ENCODE data around the gene RABGAP1L.
"Not testable (repeated sequence)": the region's sequence is repeated elsewhere in the genome, so short reads cannot be mapped to it uniquely, and the experiment has no call there.

Gene RABGAP1L

DNA sequence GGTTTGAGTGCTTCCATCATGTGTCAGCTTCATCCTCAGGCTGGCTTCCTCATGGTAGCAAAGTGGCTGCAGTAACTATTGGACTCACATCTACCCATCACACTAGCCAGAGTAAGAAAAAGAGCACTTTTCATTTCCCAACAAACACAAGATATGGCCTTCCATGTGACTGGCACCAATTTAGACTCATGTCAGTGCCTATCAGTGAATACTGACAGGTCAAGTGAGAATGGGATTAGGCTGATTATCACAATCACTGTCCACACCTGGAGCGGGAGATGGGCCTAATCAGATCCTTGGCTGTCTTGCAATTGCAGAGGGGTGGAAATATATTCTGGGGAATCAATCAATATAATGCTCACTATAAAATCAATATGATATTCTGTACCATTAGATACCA, 2.9 kb upstream of the RABGAP1L start:
- DNase-seq = no peak

DNA sequence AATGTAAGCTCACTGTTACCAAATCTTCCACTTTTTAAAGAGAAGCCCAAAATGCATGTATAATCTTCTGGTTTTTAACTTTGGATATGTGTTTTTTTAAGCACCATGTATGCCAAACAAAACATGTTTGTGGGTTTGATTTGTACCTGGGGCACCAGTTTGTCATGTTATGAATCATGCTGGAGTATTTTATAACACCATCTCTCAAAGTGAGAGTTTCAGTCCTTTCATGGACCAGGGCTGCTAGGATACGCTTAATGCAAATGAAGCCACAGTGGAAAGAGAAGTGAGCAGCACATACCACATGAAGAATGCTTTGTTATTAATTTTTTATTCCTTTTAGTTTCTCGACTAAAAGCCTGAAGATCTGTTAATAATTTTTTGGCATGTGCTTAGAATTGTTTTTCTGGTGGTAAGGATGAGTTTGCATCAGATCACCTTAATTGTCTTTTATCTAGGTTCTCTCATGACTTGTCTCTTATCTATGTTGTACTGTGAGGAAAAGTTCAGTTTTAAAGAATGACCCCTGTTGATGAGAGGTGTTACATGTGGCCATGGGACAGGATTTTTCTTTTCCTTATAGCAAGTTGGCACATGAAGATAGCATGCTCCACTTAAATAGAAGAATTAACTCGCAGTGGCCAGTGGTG, 2.0 kb upstream of the RABGAP1L start:
- peak; percentile 22 for DNase-seq

DNA sequence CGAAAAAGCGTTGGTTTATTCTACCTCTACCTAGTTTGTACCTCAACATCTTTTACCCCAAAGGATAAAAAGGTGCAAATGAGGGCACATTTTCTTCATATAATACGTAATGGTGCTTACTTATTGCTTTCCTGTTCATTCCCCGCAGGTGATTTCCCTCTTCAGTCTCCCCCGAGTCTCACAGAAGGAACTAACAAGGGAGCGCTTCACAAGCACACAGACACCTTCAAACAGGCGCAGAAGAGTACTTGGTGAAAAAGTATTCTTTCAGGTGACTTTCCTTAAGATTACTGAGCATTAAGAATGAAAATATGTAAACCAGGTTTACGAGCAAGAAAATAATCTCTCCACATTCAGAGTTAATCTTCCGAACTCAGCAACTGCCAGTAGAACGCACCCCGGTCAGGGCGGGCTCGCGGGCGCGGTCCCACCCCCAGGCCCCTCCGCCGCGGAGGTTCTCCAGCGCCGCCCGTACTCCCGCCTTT, 511 bp upstream of the RABGAP1L start:
- no peak for DNase-seq

DNA sequence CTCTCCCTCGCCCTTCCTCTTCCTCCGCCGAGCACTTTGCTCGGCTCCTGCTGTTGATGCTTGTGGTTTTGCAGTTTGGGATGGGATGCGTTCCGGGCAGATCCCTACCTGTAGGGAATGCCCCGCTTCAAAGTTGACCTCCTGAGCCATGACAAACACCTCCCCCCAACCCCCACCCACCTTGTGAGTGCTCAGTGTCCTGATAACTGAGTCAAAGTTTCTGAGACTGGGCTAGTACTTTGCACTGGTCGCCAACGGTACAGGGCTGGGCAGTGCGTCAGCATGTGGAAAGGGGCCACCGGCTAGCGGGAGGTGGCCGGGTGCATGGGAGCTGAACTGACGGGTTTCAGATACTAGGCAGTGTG, 771 bp downstream of the RABGAP1L start:
- DNase-seq = peak; percentile 78

DNA sequence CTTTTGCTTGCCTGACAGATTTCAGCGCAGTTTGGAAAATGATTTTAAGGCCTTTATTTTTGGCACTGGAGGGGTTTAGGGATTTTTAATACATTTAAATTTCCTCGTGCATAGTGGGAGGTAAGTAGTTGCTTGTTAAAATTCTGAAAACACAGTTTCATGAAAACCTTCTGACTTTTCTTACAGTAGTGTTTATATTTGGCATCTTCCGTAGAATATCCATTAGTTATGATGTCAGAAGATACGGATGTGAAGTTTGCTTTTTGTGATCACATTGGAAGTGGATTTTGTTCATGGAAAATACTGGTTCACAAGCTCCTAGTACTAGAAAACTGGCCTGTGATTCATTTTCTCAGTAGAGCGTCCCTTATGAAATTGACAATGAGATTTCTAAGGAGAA, 1.3 kb downstream of the RABGAP1L start:
- peak; percentile 9 for DNase-seq

DNA sequence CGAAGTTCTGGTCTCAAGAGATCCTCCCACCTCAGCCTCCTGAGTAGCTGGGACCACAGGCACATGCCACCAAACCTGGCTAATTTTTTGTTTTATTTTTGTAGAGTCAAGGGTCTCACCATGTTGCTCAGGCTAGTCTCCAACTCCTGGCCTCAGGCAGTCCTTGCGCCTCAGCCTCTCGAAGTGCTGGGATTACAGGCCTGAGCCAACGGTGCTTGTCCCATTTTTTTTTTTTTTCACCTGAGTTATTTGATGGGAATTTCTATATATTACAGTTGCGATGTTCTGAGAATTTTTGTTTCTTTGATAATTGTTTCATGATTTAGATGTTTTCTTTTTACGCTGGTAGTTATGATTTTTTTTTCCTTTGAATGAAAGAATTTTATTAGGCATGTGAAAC, 2.5 kb downstream of the RABGAP1L start:
- peak; percentile 45 for DNase-seq

DNA sequence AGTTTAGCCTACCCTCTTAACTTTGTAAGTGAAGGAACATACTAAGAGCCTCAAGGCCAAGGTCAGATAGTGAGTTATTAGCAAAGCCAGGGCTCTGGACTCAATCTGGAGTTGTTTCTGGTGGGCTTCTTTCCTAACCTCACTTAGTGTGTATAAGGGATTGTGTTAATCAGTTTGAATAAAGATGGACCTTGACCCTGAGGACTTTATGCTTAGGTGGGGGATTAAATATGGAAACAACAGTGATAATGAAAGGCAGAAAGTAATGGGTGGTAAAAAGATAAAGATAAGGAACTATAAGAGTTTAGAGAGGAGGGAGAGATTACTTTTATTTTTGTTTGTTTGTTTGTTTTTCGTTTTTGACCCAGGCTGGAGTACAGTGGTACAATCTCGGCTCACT, 5.5 kb downstream of the RABGAP1L start:
- no peak for DNase-seq

DNA sequence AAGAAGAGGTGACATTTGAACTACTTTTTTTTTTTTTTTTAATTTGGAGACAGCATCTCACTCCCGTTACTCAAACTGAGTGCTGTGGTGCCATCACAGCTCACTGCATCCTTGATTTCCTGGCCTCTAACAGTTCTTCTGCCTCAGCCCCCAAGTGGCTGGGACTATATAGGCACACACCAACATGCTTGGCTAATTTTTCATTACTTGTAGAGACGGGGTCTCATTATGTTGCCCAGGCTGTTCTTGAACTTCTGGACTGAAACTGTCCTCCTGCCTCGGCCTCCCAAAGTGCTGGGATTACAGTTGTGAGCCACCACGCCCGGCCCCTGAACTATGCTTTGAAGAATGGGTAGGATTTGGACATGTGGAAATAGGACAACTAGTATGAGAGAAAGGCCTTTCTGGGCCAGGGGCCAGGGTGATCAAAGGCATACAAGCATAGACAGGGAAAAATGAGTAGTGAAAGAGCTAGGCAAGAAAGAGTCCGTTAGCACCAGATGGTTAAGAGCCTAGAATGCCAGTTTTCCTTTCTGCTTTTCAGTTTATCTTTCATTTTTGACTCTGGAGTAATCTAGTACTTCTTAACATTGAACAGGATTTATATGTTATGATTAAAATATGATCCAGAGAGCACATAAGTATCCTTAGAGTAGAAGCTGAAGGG, 6.3 kb downstream of the RABGAP1L start:
- peak; percentile 78 for DNase-seq

DNA sequence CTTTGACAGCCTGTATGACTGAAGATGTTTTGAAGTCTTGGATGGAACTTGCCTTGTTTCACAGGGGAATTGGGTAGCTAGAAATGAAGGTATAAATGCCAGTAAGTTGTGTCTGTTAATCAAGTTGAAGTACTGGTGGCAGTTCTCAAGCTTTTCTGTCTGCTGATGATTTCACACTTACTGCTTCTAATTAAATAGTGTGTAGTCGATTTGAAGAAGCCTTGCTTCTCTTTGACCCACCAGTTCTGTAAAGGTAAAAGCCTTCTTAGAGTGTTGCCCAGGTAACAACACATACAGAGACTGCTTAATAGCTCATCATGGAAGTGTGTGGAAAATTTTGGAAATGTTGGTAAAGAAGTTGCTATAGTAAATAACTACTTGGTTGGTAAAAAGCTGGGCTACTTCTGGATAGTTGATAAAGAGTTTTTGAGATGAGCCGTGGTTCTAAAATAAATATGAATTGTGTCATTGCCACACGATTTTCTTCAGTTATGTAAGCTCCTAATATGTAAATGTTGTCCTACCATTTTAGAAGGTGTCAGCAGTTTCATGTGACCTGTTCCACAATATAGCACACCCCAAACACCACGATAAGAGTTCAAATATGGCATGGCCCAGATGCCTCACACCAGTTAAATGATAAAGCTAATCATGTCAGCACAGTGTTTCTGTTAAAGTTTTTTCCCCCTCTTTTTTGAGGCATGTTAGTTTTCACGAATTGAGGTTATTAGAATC, 7.4 kb downstream of the RABGAP1L start:
- DNase-seq = peak; percentile 81

DNA sequence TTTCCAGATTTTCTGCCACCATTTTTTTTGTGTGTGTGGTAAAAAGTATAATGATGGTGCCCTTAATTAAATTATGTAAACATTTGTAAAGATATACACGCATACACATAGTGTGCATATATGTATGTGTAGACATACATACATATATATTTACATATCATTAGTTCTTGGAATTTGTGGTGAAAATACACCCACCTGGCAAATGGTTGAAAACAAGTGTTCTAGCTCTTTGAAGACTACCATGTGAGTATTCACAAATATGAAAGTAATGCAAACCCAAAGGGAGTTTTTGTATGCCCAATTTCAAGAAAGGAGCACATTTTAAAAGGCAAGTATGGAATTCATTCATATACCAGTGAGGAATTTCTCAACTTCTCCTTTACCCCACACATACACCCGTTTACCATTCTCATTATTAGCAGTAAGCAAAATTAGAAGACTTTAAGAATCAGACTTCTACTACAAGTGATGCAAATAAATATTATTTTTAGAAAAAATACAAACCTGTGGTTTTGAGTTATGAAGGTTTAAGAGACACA, 8.0 kb downstream of the RABGAP1L start:
- DNase-seq = no peak

DNA sequence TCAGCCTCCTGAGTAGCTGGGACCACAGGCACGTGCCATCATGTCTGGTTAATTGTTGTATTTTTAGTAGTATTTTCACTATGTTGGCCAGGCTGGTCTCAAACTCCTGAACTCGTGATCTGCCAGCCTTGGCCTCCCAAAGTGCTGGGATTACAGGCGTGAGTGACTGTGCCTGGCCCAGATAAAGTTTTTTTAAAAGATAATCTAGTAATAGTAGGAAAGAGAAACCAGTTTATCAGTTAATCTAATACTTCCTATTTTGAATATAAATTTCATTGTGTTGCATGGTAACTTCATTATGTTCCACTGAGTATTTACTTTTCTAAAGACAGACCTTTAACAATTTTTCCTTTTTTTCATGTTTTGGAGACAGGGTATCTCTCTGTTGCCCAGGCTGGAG, 10.0 kb downstream of the RABGAP1L start:
- DNase-seq = no peak

DNA sequence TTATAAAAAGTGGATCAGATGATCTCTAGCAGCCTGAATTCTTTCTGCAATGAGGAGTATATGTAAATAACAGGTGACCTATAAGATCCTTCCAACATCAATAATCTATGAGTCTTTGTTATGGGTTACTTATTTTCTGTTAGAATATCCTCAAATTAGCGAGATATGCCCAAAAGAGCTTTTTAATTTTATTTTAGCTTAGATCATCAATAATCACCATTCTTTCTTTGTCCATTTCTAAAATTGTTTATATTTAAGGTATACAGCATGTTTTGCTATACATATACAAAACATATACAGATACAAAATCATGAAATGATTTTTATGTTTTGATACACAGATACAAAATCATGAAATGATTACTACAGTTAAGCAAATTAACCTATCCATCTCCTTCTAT, 11.8 kb downstream of the RABGAP1L start:
- DNase-seq = no peak

DNA sequence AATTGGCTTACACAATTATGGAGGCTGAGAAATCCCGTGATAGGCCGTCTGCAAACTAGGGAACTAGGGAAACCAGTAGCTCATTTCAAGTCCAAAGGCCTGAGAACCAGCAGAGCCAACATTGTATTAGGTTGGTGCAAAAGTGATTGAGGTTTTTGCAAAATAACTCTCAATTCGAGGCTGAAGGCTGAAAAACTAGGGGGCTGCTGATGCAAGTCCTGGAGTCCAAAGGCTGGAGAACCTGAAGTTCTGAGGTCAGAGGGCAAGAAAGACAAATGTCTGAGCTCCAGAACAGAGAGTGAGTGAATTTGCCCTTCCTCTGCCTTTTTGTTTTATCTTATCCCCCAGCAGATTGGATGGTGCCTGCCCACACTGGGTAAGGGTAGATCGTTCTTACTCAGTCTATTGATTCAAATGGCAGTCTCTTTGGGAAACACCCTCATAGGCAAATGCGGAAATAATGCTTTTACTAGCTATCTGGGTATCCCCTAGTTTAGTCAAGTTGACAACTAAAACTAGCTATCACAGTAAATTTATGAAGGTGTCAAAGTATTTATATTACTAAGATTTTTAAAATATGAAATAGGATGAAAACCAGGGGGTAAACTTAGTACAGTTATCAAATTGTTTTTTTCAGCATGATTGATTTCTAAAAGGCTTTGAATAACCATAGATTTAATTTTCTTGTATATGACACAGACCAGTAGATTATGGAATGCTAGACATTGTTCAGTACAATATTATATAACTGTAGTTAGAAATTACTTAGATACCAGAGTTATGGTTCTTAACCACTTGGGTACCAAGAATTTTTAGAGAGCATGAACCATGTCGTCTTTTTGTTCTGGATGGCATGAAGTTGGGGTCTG, 15.4 kb downstream of the RABGAP1L start:
- no peak for DNase-seq

DNA sequence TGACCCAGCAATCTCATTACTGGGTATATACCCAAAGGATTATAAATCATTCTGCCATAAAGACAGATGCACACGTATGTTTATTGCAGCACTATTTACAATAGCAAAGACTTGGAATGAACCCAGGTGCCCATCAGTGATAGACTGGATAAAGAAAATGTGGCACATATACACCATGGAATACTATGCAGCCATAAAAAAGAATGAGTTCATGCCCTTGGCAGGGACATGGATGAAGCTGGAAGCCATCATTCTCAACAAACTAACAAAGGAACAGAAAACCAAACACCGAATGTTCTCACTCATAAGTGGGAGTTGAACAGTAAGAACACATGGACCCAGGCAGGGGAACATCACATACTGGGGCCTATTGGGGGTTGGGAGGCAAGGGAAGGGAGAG, 19.1 kb downstream of the RABGAP1L start:
- DNase-seq = not testable (repeated sequence)

DNA sequence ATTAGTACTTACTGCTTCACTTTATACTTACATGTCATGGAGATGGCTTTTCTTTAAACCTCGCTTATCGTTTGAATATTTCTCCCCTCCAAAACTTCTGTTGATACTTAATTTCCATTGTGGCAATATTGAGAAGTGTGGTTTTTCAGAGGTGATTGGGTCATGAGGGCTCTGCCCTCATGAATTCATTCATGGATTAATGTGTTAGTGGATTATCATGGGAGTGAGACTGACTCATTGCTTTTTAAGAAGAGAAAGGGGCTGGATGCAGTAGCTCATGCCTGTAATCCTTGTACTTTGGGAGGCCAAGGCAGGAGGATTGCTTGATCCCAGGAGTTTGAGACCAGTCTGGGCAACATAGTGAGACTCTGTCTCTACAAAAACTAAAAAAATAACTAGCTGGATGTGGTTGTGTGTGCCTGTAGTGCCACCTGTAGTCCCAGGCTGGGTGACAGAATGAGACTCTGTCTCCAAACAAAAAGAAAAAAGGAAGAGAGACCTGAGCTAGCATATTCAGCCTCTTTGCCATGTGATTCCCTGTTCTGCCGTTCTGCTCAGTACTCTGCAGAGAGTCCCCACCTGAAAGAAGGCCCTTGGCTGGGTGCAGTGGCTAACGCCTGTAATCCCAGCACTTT, 30.2 kb downstream of the RABGAP1L start:
- DNase-seq = no peak

DNA sequence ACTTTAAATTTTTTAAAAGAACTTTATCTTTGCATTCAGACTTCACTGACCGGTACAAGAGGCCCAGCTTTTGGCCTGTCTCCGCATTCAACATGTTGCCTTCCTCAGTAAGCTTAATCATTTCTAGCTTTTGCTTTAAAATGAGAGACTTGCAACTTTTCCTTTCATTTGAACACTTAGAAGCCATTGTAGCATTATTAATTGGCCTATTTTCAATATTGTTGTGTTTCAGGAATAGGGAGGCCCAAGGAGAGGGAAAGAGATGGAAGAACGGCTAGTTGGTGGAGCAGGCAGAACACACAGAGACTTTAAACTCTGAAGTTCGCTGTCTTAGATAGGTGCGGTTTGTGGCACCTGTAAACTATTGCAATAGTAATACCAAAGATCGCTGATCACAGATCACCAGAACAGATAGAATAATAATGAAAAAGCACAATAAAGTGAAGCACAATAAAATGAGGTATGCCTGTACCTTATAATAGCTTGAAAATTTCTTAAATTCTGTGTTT, 31.4 kb downstream of the RABGAP1L start:
- no peak for DNase-seq

DNA sequence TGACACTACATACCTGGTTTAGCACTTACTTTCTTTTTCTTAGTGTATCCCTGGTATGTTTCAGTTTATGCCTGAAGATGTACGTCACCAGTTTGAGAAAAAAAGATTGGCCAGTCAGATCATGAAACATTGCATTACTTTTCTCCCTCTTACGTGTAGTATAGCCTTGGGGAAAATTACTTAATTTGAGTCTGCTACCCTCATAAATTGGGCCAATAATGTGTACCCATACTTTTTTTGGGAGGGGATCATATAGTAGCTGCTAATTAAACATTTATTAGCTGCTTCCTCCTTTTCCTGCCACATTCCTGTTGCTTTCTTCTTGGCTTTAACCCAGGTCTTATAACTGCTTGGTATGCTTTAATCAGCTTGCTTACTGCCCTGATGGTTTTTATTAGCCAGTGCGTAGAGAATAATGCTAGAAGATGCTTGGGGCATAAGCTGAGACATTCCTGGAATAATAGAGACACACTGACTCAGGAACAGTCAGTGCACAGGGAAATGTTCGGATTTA, 32.1 kb downstream of the RABGAP1L start:
- DNase-seq = no peak

DNA sequence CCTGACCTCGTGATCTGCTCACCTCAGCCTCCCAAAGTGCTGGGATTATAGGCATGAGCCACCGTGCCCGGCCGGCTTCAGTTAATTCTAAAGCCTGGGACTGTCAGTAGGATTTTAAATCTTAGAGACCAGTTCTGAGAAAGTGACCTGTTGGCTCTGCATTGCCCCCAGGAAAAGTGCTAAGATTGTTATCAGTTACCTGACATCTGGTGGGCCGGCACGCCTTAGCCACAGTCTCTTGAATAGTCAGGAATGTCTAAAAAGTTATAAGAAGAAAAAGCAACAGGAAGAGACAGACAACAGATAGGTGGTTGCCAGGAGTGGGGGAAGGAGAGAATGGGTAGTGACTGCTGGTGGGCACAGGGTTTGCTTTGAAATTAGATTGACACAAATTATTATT, 35.1 kb downstream of the RABGAP1L start:
- DNase-seq = no peak

DNA sequence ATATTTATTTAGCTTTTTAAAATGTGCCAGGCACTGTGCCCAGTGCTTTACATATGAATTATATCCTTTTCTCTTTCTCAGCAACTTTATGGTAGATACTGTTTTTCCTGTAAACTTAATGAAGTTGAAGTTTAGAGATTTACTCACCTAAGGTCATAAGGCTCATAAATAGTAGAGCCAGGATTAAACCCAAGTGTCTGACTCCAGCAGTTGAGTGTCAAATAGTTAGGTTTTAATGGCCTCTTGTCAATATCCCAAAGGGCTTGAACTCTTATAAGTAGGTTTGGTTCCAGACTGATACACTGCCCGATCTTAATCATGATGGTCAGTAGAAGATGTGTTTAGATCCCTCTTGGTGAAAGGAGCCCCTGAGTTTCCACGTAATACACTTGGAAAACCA, 37.8 kb downstream of the RABGAP1L start:
- DNase-seq = no peak

DNA sequence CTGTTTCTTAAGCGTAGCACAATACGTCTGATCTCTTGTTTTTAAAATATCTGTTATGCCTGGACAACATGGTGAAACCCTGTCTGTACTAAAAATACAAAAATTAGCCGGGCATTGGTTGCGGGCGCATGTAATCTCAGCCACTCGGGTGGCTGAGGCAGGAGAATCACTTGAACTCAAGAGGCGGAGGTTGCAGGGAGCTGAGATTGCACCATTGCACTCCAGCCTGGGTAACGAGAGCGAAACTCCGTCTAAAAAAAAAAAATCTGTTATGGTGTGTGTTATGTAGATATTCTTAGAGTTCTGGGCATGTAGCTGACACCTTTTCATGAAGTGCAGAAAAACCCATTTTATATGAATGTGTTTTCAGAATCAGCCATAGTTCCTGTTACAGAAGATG, 38.2 kb downstream of the RABGAP1L start:
- no peak for DNase-seq

DNA sequence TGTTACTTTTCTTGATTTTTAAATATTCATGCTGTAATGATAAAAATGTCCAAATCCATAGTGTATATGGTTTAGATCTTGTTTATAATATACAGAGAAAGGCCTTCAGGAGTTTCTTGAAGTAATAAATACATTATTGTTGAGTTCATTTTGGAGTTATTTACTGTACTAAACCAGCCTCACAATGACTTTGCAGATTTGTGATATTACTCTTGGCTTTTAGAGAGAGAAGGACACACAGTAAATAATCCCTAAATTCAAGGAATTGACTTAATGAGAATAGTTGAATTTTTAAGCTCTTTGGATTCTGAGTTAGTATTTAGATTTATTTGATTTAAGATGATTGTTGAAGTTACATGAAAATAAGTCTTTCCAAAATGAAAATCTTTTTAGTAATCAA, 38.9 kb downstream of the RABGAP1L start:
- DNase-seq = no peak

DNA sequence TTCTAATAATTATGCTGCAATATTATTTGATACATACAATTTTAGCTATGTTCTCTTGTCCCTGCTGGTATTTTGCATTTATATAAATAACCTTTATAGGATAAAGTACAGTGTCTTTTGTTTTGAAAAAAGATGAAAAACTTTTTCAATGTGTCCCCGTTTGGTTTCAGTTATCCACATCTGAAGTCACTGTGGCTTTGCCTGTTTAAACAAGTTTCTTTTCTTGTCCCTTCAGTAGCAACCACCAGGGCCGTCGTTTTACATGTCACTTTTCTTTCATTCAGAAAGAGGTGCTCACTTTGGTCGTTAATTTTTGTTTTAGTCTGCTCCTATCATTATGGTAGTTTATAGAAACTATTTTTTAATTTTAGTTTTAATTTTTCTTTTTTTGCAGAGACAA, 41.4 kb downstream of the RABGAP1L start:
- DNase-seq = no peak
